GM21447 (cell line): ENCODE measurements around the gene KRTAP15-1.

Experiments
- ATAC-seq: cut with Tn5 transposase; IDR thresholded peaks from one replicate; pipeline ENCODE4 v1.9.1; 2021; ENCODE audit not compliant: unreplicated experiment

Gene KRTAP15-1

GRCh38 chr21:30487336-30487735, 47.3 kb downstream of the KRTAP15-1 start, which contains the start of gene KRTAP19-2:
Gene KRTAP19-2 (minus strand): TSS chr21:30487436. CDS start chr21:30487348, 88 bp downstream.
- no peak for ATAC-seq
